KOPT-K1 (cell line): ENCODE data around the gene NOD1.

ENCODE experiments used
- H3K27ac ChIP-seq: fragments of 200-600 bp; sonication (generic); 2 replicates; pipeline ENCODE4 v1.5.1; 2016; ENCODE audit warnings: antibody characterized with exemption, mild to moderate bottlenecking, low read depth, low read length; ENCODE audit not compliant: poor library complexity, severe bottlenecking
- H3K36me3 ChIP-seq: fragments of 200-600 bp; sonication (generic); 2 replicates; pipeline ENCODE4 v1.5.1; 2017; ENCODE audit warnings: antibody characterized with exemption, mild to moderate bottlenecking, low read length, moderate library complexity; ENCODE audit not compliant: insufficient read depth
- H3K9me3 ChIP-seq: fragments of 200-600 bp; sonication (generic); 2 replicates; pipeline ENCODE4 v1.5.1; 2017; ENCODE audit warnings: antibody characterized with exemption, low read length, mild to moderate bottlenecking; ENCODE audit not compliant: insufficient read depth, poor library complexity, severe bottlenecking

NOD1 gene

DNA sequence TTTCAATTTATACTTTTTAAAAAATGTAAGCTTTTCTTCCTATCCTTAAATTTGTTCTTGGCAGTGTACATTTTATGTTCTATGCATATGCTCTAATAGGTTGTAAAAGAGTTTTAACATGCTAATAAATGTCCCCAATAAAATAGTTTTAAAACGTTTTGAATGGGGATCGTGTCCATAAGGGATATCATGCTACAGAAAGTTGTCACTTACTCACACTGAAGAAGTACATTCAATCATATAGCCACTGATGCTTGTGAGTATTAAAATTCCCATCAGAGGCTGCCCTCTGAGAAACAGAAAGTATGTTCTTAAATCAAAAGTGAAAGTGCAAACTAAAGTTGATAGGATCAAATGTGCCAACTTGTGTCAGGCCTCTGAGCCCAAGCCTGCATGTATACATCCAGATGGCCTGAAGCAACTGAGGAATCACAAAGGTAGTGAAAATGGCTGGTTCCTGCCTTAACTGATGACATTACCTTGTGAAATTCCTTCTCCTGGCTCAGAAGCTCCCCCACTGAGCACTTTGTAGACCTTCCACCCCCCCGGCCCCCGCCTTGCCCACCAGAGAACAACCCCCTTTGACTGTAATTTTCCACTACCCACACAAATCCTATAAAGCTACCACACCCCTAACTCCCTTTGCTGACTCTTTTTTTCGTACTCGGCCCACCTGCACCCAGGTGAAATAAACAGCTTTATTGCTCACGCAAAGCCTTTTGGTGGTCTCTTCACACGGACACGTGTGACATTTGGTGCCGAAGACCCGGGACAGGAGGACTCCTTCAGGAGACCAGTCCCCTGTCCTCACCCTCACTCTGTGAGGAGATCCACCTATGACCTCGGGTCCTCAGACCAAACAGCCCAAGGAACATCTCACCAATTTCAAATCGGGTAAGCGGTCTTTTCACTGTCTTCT lies 877 bp upstream of the NOD1 start:
- H3K27ac ChIP-seq, result peak overlapping the region; percentile 91
- no peaks in the 10 kb centered on the region for H3K9me3 ChIP-seq
- 0 out of 2 replicates have a peak, but pooled peaks cover 11% of the 10 kb centered on the region for H3K36me3 ChIP-seq

DNA sequence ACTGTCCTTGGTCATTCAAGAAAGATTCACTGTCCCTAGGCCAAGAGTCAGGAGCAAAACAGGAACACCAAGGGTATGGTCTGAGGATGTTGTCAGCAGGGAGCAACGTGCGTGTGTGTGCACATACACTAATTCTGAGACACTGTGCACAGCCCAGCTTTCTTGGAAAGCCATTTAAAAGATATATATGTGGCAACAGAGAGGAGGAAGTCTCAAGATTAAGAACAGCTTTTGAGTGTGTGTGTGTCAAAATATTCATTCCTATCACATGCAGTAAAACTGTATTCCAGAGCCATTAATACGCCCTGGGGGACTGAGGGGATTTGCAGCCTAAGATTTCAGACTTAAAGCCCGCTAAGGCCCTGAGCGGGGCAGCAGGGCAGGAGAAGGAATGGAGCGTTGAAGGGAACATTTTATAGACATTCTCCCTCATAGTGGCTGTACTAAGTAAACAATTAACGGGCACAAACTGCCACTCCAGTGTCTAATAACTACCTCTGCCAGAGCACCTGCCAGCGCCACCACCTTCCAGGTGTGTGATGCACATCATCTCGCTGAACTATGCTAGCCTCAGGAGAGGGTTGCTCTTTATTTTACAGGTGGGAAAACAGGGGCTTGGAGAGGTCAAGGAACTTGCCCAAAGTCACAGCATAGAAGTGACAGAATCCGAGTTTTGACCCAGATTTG lies 2.0 kb downstream of the NOD1 start:
- Histone ChIP-seq H3K9me3 (no peaks in the 10 kb centered on the region), H3K36me3 (peaks cover 21% of the 10 kb centered on the region; the same call in 1 of the 2 replicates), H3K27ac (no peak overlapping the region)

DNA sequence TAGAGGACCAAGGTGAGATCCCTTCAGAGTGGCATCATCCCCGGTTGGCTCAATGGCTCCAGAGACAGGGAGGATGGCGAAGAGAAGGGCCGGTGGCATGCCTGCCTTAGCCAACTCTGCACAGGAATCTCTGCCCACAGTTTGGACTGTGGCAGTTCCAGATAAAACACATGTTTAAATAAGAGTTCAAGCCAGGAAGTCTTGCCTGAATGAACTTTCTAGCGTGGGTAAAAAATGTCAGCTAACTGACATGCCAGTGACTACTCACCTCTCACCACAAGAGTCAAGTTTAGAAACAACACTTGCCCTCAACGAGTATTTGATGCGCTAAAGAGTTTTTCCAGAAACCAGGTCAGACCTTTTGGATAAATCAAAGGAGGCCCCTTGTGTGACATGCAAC lies 3.0 kb downstream of the NOD1 start:
- peaks cover 22% of the 10 kb centered on the region; the same call in 1 of the 2 replicates for H3K36me3 ChIP-seq
- no peaks in the 10 kb centered on the region for H3K9me3 ChIP-seq
- peak overlapping the region; percentile 11 for H3K27ac ChIP-seq

DNA sequence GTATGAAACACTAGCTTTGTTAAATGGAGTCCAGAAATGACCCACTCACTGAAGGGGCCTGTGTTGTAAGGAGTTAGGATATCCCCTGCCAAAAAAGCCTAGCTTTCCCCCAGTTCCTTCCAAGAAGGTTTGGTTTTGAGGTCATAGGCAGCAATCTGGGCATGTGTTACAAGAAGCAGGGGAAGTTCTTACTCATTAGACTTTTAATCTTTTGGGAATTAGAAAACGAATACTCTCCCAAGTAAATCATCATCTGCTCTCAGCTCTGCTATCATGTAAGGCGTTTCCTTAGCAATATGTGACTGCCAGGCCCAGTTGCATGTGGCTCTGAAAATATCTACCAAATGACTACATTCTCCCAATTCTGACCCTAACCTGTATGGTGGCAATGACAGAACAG lies 3.7 kb downstream of the NOD1 start:
- no peak overlapping the region for H3K27ac ChIP-seq
- no peaks in the 10 kb centered on the region for H3K9me3 ChIP-seq
- peaks cover 28% of the 10 kb centered on the region; the same call in 1 of the 2 replicates for H3K36me3 ChIP-seq

DNA sequence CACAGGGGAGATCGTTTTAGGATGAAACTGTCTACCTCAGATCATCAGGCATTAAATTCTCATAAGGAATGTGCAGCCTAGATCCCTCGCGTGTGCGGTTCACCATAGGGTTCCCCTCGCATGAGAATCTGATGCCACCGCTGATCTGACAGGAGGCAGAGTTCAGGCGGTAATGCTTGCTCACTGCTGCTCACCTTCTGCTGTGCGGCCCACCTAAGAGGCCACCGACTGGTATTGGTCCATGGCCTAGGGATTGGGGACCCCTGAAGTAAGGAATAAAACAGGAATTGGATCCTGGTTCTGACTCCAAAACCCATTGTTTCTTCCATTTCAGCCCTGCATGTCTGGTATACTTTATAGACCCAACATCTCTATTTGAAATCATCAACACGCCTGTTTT lies 4.1 kb downstream of the NOD1 start:
- Histone ChIP-seq H3K36me3 (peaks cover 28% of the 10 kb centered on the region; the same call in 1 of the 2 replicates), H3K27ac (no peak overlapping the region), H3K9me3 (no peaks in the 10 kb centered on the region)

DNA sequence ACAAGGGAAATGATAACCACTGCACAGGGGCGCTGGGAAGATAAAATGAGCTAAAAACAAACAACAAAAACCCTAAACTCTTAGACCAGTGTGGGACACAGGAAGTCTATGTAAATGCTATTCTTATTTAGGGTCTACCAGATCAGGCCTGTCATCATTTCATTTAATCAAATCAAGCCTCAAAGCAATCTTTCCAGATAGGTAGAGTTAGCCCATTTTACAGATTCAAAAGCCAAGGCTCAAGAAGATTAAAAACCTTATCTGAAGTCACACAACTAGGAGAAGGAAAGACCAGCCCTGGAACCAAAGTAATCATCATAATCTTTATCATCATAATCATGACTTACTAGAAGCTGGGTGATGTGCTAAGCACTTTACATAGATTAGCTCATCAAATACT lies 4.7 kb downstream of the NOD1 start:
- Histone ChIP-seq H3K36me3 (peaks cover 28% of the 10 kb centered on the region; the same call in 1 of the 2 replicates), H3K9me3 (no peaks in the 10 kb centered on the region), H3K27ac (no peak overlapping the region)

DNA sequence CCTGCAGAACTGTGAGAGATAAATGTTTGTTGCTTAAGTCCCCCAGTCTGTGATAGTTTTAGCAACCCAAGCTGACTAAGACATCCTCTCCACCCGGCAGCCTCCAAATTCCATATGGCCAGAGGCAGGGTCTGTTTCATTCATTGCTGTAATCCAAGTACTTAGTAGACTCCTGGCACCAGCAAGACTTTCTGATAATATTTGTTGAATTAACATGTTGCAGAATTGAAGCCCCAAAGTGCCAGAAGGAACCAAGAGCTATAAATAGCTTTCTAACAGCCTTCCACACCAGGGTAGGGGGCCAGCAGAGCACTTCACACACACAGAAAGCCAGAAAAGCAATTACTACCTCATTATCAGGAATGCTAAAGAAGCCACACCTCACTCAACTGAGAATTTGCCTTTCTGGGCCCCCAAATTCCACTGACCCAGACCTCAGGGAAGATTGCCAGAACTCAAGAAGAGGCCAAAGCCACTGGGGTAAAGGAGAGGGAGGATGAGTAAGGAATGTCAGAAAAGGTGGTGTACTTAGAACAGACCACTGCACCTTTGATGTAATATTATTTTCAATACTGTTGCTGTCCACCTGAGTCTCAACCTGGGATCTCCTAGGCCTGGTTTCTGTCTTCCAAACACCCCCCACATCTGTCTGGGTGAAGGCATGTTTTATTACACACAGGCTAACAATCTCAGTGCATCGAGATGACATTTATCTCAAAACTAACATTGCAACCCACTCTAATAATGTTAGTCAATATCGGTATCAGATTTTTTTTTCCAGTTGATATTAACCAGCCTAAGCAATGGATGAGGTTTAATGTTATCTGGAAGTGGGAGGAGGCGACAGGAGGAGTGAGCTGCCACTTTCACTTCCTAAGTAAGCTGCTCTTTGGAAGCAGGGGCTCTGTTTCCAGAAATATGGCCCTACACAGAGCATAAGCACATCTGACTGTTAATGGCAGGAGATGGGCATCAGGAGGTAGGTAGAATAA lies 5.5 kb downstream of the NOD1 start:
- Histone ChIP-seq H3K27ac (no peak overlapping the region), H3K36me3 (peaks cover 28% of the 10 kb centered on the region; the same call in 1 of the 2 replicates), H3K9me3 (no peaks in the 10 kb centered on the region)

DNA sequence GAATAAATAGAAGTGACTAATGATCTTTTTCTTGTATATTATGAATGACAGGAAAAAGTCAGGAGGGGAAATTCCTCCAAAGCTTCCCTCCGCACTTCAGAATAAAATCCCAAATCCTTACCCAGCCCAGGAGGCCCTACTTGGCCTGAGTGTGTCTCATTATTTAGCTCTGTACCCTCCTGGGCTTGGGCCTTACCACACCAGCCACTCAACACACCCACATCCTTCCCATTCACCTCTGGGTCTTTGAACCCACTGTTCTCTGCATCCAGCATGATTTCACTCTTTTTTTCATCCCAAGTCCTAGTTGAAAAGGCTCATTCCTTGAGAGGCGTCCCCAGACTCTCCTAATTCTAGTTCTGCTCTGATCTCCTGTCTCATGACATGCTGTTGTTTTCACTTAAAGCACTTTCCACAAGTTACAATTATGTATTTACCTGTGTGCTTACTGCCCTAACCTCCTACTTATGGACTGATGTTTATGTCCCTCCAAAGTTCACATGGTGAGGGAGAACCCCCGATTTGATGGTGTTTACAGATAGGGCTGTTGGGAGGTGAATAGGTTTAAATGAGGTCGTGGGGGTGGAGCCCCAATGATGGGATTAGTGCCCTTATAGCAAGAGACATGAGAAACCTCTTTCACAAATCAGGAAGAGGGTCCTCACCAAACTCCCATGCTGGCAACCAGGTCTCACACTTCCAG lies 6.4 kb downstream of the NOD1 start:
- H3K27ac ChIP-seq, result no peak overlapping the region

DNA sequence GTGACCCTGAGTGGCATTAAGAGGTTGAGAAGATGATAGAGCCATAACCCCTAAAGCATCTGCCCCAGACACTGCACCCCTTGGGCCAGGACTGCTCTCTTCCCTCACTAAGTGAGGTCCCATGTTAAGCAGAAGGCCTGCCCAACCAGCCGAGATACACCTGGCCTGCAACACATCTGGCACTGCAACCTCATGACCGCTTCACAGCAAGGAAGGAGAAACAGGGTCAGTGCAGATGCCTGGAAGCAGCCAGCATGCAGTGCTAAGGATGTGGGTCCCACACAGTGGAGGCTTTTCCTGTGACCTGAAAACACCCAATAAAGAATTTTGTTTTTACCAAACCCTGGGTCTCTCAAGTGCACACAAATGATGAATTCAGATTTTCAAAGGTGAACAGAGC lies 7.4 kb downstream of the NOD1 start:
- Histone ChIP-seq H3K27ac (no peak overlapping the region), H3K36me3 (peaks cover 28% of the 10 kb centered on the region; the same call in 1 of the 2 replicates)

More for the DNA sequence above, 6.4 kb downstream of the NOD1 start:
- Histone ChIP-seq H3K36me3 (peaks cover 28% of the 10 kb centered on the region; the same call in 1 of the 2 replicates), H3K9me3 (no peaks in the 10 kb centered on the region)

DNA sequence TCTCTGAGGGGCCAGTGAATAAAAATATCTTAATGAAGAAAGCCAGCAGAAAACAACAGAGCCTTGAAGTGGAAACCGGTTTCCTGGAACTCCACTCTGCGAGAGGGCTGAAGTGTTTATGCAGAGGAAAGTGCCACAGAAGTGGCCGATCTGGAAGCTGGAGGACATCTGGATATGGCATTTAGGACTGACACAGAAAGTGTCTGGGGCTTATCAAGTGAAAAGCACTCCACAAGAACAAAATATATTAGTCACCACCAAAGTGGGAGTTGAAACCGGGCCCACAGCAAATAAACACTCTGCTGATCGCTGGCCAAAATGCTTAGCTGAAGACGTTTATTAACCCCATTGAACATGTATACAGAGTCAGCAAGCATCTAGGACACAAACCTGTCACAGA lies 7.8 kb downstream of the NOD1 start:
- no peak overlapping the region for H3K27ac ChIP-seq
- peaks cover 28% of the 10 kb centered on the region; the same call in 1 of the 2 replicates for H3K36me3 ChIP-seq
- no peaks in the 10 kb centered on the region for H3K9me3 ChIP-seq

More for the DNA sequence above, 7.4 kb downstream of the NOD1 start:
- H3K9me3 ChIP-seq, result no peaks in the 10 kb centered on the region

DNA sequence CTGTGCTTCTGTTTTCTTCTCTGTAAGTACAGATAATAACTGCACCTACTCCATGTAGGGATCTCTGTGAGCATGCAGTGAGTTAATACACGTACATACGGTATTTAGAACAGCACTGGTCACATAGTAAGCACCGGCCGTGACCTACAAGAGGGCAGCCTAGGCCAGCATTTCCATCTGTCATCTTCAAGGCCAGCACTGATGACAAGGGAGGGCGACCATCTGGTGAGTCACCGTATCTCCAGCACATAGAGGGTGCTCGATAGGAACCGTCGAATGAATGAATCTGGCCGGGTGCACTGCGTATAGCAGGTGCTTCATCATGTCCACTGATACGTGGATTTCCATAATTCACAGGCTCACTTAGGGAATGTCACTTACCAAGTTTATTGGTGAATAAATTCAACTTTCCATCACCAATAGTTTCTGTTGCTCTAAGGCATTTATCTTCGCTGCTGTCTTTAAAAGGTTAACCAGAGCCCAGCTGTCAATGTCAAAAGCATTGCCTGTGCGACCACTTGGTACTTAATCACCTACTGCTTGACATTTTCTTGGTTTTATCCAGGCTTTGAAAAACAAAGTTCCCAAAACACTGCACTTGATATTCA lies 8.3 kb downstream of the NOD1 start:
- H3K9me3 ChIP-seq, result no peaks in the 10 kb centered on the region
- peaks cover 25% of the 10 kb centered on the region; the same call in 1 of the 2 replicates for H3K36me3 ChIP-seq
- no peak overlapping the region for H3K27ac ChIP-seq

DNA sequence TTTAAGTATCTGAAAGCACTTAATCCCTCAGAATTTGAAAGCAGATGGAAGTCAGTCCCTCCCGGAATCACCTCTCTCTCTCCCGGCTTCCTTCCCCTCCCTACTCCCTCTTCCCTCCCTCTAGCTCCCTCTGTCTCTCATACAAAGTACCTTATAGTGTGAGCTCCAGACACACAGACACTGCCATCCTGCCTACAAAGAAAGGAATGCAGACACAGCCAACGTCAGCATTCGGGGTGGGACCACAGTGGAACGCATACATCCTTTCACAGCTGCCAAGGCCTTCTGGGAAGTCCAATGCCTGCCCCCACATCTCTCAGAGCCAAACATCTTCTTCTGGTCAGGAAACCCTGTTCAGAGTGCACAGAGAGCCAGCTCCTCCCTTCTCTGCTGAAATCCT lies 9.3 kb downstream of the NOD1 start:
- H3K9me3 ChIP-seq, result no peaks in the 10 kb centered on the region
- H3K36me3 ChIP-seq, result peaks cover 17% of the 10 kb centered on the region; the same call in 1 of the 2 replicates
- no peak overlapping the region for H3K27ac ChIP-seq

DNA sequence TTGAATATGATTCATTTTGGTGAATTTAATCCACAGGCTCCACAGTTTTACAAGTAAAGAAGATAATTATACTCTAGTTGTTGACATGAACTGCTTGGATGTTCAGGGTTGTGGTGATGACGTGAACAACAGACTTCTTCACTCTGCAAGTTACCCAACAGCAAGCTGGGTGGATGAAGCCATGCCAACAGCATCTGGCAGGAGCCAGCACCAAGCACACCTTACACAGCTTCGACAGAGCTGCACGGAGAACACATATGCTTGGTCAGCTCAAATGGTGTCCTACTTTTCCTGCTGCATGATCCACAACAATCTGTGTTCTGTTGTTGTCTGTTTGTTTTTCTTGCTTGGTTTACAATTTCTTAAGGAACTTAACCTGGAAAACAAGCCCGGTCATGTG lies 9.8 kb downstream of the NOD1 start:
- no peak overlapping the region for H3K27ac ChIP-seq
- peaks cover 13% of the 10 kb centered on the region; the same call in 1 of the 2 replicates for H3K36me3 ChIP-seq
- no peaks in the 10 kb centered on the region for H3K9me3 ChIP-seq
